Pancreas (tissue), 10 donors: ENCODE results near the gene MIB1. TPM values are rescaled to one million over a fixed set of nuclear protein-coding genes. Genes with fewer than 3 reads are reported as not detected.

Experiments
- ATAC-seq, 4 donors: fragments of 200-7000 bp; cut with Tn5 transposase; one replicate each; pipeline versions ENCODE4 v1.8.0 to v1.9.1; 2020; ENCODE audit warnings: mild to moderate bottlenecking in 4 of 4, moderate library complexity in 4 of 4
- DNase-seq, 6 donors: peaks; one replicate each; pipeline ENCODE4 v3.0.0-alpha.2; 2020
- FAIRE-seq: peaks from 2 replicates; lab custom pipeline; 2012; peaks lifted over from hg19 to GRCh38; lab: Jason Lieb, UNC
- H3K27ac ChIP-seq, 4 donors: fragments of 200-600 bp; sonication (generic); 1 replicate in 3 of 4; 2 replicates in 1 of 4; pipeline versions ENCODE4 v1.5.0 to v1.8.0; 2020
- H3K27me3 ChIP-seq, 4 donors: fragments of 200-600 bp; one replicate each; pipeline ENCODE4 v1.8.0; 2021
- H3K36me3 ChIP-seq, 3 donors: fragments of 200-600 bp; sonication (generic) in 1 of 3; one replicate each; pipeline versions ENCODE4 v1.5.0 to v1.8.0; 2020 to 2021
- H3K4me1 ChIP-seq, 3 donors: fragments of 200-600 bp; one replicate each; pipeline ENCODE4 v1.8.0; 2021
- H3K4me3 ChIP-seq, 4 donors: fragments of 200-600 bp; sonication (generic) in 2 of 4; one replicate each; pipeline versions ENCODE4 v1.5.0 to v1.8.0; 2020 to 2021
- H3K9me3 ChIP-seq, 4 donors: fragments of 200-600 bp; one replicate each; pipeline ENCODE4 v1.8.0; 2021
- WGBS, 2 donors: extraction: QIAGEN DNeasy Blood & Tissue Kit; methylation state at CpG; one replicate each; pipeline ENCODE4 v1.1.7; 2013; 5-methylcytosine and 5-hydroxymethylcytosine counted together
- intact Hi-C, 3 donors: fragments of 100-400 bp; cut with DNase I; formaldehyde crosslinking; loops; one replicate each; pipeline versions ENCODE4 v1.11.1 to v1.14.2; 2022
- polyA plus RNA-seq, 2 donors: library from polyadenylated mRNA; stranded (reverse); fragments of 200-250 nt; gene quantifications; one replicate each; pipeline ENCODE4 v1.2.3, GENCODE V29; 2013
- total RNA-seq, 6 donors: library from RNA; stranded (reverse); fragmentation: NEBNext Ultra II Directional in 4 of 6; extraction: Animal tissue kit (Norgen Biotek cat#: 25700) in 4 of 6; gene quantifications; one replicate each; pipeline versions ENCODE4 v1.2.1 to v1.2.4, GENCODE V29; 2021 to 2023
- TF ChIP-seq, protein P1 (sequence below), 4 donors: fragments of 200-600 bp; sonication (generic) in 3 of 4; IDR thresholded peaks; one replicate each; pipeline versions ENCODE4 v1.5.0 to v1.8.0; 2021; ENCODE audit warnings: antibody characterized with exemption in 4 of 4
- donor health status: healthy with polysubstance abuse.
- donor health status: DM: no; HTN: no; CAD: no; lungs with moderate emphysema.
- donor health status: DM: no; HTN: no; CAD: no.
- donor health status: control.
- donor health status: control.
- donor health status: Bipolar disorder and iron deficiency.
- donor health status: DM: yes; HTN: yes; CAD: no.
- donor health status: DM: no; HTN: no; CAD: no.
- donor health status: DM: no; HTN: no; CAD: no.
- donor health status: DM: yes; HTN: yes; CAD: no.

MIB1 gene
- total and polyA plus RNA-seq, 8 donors, result 2.9 to 23.9 (median 17.9) TPM

DNA sequence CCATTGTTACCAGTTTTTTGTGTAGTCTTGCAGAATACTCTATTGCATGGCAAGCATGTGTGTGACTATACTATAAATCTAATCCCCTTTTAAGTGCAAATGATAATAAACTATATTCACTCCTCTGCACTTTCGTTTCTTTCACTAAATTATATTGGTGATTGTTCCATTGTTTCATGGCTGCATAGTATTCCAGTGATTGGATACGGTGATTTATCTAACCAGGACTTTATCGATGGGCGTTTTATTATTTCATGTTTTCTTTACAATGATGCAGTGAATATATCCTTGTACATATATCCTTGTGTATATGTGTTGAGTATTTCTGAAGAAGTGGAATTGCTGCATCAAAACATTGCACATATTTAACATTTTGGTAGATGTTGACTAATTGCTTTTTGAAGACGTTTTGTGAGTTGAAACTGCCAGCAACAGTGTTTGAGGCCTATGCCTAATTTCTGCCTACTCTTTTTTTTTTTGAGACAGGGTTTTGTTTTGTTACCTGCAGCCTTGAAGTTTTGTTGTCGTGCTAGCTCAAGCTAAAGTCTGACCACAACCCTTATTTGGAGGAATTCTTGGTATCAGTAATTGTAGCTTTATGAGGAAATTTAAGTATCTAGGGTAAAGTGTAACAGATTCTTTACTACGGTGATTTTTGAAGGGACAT lies 2.7 kb downstream of the MIB1 start:
- ATAC-seq, result no peak
- H3K4me1 ChIP-seq, result peaks cover 6 to 14% (median 10%) of the 10 kb centered on the region in 3 donors
- H3K27ac ChIP-seq, result no peak overlapping the region
- intact Hi-C loops, result no loop called here
- no peaks in the 10 kb centered on the region for H3K9me3 ChIP-seq
- H3K4me3 ChIP-seq, result no peak overlapping the region
- no peaks in the 10 kb centered on the region for H3K36me3 ChIP-seq
- FAIRE-seq, result no peak
- H3K27me3 ChIP-seq, result no peaks in the 10 kb centered on the region
- 81 to 82% methylated on average over 7 of the region's 7 CpGs for WGBS, 2 donors
- no peak for DNase-seq
- TF ChIP-seq, protein P1, sequence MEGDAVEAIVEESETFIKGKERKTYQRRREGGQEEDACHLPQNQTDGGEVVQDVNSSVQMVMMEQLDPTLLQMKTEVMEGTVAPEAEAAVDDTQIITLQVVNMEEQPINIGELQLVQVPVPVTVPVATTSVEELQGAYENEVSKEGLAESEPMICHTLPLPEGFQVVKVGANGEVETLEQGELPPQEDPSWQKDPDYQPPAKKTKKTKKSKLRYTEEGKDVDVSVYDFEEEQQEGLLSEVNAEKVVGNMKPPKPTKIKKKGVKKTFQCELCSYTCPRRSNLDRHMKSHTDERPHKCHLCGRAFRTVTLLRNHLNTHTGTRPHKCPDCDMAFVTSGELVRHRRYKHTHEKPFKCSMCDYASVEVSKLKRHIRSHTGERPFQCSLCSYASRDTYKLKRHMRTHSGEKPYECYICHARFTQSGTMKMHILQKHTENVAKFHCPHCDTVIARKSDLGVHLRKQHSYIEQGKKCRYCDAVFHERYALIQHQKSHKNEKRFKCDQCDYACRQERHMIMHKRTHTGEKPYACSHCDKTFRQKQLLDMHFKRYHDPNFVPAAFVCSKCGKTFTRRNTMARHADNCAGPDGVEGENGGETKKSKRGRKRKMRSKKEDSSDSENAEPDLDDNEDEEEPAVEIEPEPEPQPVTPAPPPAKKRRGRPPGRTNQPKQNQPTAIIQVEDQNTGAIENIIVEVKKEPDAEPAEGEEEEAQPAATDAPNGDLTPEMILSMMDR (IDR thresholded peaks at IDR 0.05), result no peak

DNA sequence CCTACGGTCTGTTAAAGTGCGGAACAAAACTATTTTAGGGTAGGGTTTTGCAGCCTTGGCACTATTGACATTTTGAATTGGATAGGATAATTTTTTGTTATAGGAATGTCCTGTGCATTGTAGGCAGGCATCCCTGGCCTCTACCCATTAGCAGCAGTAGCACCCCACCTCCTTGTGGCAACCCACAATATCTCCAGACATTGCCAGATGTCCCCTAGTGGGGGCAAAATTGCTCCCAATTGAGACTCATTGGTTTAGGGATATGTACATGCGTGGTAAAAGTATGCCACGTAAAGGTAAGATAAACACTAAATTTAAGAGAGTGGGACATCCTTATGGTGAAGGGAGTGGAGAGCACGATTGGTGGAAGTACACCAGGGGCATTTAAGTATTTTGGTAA lies 4.6 kb downstream of the MIB1 start:
- Histone ChIP-seq H3K27me3 (no peaks in the 10 kb centered on the region), H3K27ac (no peak overlapping the region), H3K36me3 (no peaks in the 10 kb centered on the region), H3K4me3 (no peak overlapping the region), H3K9me3 (no peaks in the 10 kb centered on the region), H3K4me1 (peaks cover 6 to 14% (median 10%) of the 10 kb centered on the region in 3 donors)
- FAIRE-seq (no peak), DNase-seq (no peak), ATAC-seq (no peak)
- 86 to 95% methylated on average over 5 of the region's 5 CpGs for WGBS, 2 donors
- intact Hi-C loops, result no loop called here
- TF ChIP-seq, protein P1 (IDR thresholded peaks at IDR 0.05), result no peak

DNA sequence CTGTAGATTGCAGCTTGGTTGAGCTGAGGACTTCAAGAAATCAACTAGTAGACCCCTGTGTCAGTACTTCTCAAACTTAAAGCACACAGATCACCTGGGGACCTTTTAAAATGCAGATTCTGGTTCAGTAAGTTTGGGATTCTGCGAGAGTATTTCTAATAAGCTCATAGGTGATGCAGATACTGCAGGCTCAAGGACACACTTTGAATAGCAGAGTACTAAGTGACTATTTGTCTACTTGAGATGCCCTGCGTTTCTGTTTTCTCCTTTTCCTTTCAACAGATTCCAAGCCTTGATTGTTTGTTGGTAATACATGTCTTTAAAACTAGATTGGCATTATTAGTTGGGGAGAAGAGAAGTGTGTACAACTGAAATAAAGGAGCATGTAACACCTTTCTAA lies 6.7 kb downstream of the MIB1 start:
- FAIRE-seq (no peak), DNase-seq (no peak), ATAC-seq (no peak)
- Histone ChIP-seq H3K27ac (no peak overlapping the region), H3K9me3 (no peaks in the 10 kb centered on the region), H3K36me3 (no peaks in the 10 kb centered on the region), H3K4me3 (no peak overlapping the region), H3K4me1 (peaks cover 6 to 14% (median 12%) of the 10 kb centered on the region in 3 donors), H3K27me3 (no peaks in the 10 kb centered on the region)
- 9 to 12% methylated on average over 2 of the region's 2 CpGs for WGBS, 2 donors
- TF ChIP-seq, protein P1 (IDR thresholded peaks at IDR 0.05), result no peak
- intact Hi-C loops, result no loop called here

DNA sequence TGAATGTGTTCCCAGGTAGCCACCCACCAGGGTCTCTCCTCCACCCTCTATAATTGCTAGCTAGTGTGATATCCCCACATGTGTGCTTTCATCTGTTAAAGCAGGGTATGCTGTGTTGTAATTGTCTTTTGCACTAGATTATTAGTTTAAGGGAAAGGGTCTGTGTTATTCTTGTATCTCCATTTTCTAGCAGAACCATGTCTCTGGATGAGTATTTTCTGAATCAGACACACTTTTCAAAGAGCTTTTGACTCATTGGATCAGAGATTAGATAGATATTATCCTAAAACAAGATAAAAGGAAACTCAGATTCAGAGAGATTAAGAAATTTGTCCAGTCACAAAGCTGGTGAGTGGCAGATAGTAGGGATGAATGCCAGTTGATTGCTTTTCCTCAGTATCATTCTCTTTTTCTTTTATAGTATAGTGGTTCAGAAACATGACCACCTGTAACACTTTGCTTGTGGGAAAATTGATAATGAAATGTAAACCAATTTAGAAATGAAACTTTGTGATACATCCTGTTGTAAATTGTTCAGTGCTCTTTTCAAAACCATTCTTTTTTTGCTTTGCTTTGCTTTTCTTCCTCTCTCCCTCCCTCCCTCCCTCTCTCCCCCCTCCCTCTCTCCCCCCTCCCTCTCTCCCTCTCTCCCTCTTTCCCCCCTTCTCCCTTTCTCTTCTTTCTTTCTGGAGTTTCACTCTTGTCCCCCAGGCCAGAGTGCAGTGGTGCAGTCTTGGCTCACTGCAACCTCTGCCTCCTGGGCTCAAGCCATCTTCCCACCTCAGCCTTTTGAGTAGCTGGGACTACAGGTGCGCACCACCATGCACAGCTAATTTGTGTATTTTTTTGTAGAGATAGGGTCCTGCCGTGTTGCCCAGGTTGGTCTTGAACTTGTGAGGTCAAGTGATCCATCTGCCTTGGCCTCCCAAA lies 7.4 kb downstream of the MIB1 start:
- TF ChIP-seq, protein P1 (IDR thresholded peaks at IDR 0.05), result no peak
- intact Hi-C loops, result no loop called here
- no peaks in the 10 kb centered on the region for H3K36me3 ChIP-seq
- no peak overlapping the region for H3K27ac ChIP-seq
- H3K4me1 ChIP-seq, result peaks cover 0 to 14% (median 12%) of the 10 kb centered on the region in 3 donors
- ATAC-seq (no peak), FAIRE-seq (no peak), DNase-seq (no peak)
- no peak overlapping the region for H3K4me3 ChIP-seq
- WGBS, 2 donors, result 80 to 92% methylated on average over 2 of the region's 2 CpGs
- H3K9me3 ChIP-seq, result no peaks in the 10 kb centered on the region
- no peaks in the 10 kb centered on the region for H3K27me3 ChIP-seq
